ENCODE results near the gene MEPE. TPM values are rescaled to one million over a fixed set of nuclear protein-coding genes. Genes with fewer than 3 reads are reported as not detected.

MEPE gene, protein sequence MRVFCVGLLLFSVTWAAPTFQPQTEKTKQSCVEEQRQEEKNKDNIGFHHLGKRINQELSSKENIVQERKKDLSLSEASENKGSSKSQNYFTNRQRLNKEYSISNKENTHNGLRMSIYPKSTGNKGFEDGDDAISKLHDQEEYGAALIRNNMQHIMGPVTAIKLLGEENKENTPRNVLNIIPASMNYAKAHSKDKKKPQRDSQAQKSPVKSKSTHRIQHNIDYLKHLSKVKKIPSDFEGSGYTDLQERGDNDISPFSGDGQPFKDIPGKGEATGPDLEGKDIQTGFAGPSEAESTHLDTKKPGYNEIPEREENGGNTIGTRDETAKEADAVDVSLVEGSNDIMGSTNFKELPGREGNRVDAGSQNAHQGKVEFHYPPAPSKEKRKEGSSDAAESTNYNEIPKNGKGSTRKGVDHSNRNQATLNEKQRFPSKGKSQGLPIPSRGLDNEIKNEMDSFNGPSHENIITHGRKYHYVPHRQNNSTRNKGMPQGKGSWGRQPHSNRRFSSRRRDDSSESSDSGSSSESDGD
- total RNA-seq, result not detected in 2 replicates

DNA sequence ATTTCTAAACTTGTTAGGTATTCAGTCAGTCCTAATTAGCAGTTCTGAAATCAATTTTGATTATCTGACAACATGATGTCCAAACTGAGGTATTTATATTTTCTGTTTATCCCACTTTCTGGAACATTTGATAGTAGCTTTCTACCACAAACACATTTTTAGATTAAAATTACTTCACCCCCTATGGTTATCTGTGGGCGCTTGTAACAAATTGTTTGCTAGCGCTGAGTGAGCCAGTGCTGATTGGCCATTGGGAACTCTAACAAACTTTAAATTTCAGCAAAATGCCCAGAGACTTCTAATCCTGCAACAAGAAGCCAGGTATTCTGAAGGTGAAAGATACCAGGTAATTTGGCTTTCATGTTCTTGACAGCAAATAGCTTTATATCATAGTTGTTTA lies at the start of gene MEPE:
Gene MEPE (plus strand): TSS at position 301 of the 400 bp plus-strand sequence. CDS start 1,746 bp downstream, outside the sequence.

DNA sequence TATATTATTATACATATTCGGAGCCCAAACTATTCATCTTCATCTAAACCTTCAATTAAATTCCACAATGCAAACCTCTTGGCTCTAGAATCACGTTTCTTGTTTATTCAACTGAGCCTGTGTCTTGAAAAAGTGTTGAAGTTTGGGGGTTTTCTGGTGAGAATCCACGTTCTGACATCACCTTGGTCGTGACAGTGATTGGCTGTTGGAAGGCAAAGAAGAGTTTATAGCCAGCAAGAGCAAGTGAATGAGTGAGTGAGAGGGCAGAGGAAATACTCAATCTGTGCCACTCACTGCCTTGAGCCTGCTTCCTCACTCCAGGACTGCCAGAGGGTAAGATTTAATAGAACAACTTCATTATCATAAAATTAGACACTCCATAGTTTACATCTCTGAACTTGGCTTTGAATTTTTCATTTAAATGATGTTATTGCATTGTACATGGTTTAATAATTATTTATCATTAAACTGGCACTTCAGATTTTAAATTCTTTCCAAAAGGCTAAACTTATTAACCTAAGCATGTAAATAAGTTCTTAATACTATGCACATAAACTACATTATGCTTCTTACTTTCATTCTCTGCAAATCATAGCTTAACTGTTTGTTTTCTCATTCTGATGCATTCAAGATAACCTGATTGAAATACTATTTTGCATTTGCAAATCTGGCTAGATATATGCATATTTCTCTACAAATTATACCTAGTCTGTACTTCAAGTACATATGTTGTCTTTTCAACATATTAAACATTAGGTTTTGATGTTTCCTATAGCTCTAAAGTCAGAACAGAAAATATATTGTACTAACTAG lies 33.3 kb upstream of the MEPE start, which contains the start of gene IBSP:
Gene IBSP (plus strand): TSS at position 254 of the 813 bp plus-strand sequence. CDS start 2,808 bp downstream, outside the sequence.

Other genes with a start within 250 kb of the MEPE start
- not detected in 2 replicates for gene DSPP, start 224.4 kb upstream of the MEPE start, total RNA-seq
- not detected in 2 replicates for gene DMP1, start 182.7 kb upstream of the MEPE start, total RNA-seq
- gene IBSP, start 33.4 kb upstream of the MEPE start, total RNA-seq, result not detected in 2 replicates
- gene SPP1, start 142.7 kb downstream of the MEPE start, total RNA-seq, result 0.70 and 1.6 TPM in 2 replicates
- 10.5 and 15.1 TPM in 2 replicates for gene PKD2, start 174.7 kb downstream of the MEPE start, total RNA-seq

Data from hair follicular keratinocyte (primary cell).